ENCODE measurements around the gene SLC25A26.
"Not testable (repeated sequence)": the region's sequence is repeated elsewhere in the genome, so short reads cannot be mapped to it uniquely, and the experiment has no call there.

SLC25A26 gene

DNA sequence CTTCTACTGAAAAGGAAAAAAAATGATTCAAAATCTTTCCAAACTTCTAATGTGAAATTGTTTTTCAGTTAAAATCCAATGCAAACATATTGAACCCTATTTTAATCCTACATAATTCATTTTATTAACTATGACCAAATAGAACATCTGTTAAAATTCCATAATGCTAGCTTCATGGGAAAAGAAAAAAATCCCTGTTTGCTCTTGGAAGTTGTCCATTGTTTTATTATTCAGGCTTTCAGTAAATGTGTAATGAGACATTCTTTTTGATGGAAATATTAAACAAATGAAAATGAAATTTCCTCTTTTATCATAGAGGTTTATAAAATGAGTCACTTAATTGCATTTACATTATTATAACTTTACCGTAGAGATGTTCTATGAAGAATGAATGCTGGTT lies 49.5 kb downstream of the SLC25A26 start:
- no peak for DNase-seq (ENCODE audit: low read depth)

DNA sequence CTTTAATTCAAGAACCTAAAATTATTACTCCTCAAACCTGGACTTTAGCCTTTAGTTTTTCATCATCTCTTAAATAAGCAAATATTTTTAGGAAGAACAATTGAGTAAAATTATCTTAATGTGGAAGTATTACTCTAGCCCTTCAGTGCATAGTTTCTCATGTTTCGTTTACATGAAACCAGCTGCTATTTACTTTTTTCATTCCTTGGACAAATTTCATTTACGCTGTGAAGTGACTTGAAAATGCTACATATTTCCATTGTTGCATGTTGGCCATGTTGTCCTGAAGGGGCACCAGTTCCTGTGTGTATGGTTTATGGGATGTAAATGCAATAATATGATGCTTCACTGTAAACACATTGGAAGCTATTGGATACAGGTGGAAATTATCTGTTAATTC lies 49.9 kb downstream of the SLC25A26 start:
- DNase-seq (ENCODE audit: low read depth), result no peak

DNA sequence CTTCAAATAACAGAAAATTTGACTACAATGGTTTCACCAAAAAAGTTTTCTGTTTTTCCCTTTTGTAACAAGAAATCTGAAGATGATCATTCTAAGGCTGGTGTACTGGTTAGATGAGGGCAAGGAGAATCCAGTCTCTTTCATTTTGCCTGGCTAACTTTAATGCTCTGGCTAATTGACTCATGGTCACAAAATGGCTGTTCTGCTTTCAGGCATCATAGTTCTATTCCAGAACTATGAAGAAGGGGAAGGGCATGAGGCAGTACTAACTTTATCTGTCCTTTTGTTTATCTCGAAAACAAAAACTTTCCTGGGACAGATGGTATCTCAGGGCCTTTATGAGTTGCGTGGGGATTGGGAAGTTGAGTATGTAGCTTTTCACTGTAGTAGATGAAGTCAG lies 50.4 kb downstream of the SLC25A26 start:
- no peak for DNase-seq (ENCODE audit: low read depth)

DNA sequence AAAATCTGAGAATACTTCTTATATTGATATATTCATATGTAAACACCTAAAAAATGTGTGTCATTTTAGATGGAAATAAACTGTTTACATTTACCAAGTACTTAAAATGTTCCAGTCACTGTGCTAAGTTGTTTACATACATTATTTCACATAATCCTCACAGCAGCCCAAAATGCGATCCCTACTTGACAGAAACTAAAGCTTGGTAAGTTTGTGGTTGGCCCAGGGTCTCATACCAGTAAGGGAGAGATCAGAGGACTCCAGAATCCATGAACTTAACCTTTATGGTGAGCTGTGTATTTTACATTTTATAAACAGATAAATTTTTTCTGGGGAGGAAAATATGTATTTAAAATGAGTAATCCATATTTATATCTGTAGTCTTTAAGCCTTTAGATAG lies 51.2 kb downstream of the SLC25A26 start:
- no peak for DNase-seq (ENCODE audit: low read depth)

DNA sequence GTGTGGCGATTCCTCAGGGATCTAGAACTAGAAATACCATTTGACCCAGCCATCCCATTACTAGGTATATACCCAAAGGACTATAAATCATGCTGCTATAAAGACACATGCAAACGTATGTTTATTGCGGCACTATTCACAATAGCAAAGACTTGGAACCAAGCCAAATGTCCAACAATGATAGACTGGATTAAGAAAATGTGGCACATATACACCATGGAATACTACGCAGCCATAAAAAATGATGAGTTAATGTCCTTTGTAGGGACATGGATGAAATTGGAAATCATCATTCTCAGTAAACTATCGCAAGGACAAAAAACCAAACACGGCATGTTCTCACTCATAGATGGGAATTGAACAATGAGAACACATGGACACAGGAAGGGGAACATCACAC lies 54.0 kb downstream of the SLC25A26 start:
- not testable (repeated sequence) for DNase-seq (ENCODE audit: low read depth)

DNA sequence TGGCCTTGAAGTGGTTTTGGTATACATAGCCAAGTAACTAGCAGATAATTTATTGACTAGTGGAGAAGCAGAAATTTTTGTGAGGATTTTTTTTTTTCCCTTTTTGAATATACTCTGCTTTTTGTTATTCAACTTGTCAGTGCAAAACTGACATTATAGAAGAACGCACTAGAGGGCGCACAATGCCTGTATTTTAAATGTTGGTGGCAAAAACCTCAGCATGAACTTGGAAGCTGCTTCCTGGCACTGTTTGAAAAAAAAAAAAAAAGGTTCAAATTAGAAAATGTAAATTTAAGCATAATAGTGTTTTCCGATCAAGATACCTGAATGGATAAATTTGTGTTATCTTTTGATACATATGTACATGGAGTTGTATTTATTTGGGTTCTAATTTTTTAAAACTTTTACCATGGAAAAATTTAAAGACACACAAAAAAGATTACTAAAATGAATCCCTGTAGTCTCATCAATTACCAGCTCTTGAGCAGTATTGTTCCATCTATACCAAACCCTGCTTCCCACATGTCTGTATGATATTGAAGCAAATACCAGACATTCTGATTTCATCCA lies 56.0 kb downstream of the SLC25A26 start:
- peak; percentile 69 for DNase-seq (ENCODE audit: low read depth)

DNA sequence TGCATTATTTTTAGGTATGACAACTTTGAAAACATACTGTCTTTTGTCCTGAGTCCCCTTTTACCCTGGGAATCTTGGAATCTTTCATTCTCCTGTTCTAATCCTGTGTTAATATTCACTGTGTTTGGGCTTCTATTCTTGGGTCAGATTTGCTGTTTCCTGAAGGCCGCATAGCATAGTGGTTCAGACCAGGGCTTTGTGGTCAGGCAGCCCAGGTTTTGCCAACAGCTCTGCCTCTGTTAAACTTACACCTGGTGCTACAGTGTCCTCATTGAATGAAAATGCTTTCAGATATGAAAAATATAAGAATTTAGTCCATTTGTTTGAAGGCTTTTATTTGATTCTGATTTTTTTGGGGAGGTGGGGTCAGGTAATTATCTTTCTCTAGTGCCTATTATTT lies 58.4 kb downstream of the SLC25A26 start:
- no peak for DNase-seq (ENCODE audit: low read depth)

DNA sequence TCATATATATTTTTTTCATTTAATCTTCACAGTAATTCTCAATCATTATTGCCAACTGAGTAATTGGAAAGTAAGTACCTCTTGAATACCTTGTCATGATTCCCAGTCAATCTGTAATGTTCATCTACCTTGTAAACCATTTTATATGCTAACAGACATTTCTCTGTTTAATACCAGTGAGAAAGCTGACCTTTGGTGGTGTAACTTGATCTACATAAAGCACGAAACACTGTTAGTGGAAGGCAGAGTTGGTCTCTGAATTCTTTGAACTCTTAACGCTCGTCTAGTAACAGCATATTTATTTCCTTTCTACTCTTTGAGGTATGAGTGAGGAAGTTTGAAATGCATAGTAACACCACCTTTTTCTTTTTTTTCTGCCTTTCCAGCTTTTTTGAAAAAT lies 59.5 kb downstream of the SLC25A26 start:
- no peak for DNase-seq (ENCODE audit: low read depth)

DNA sequence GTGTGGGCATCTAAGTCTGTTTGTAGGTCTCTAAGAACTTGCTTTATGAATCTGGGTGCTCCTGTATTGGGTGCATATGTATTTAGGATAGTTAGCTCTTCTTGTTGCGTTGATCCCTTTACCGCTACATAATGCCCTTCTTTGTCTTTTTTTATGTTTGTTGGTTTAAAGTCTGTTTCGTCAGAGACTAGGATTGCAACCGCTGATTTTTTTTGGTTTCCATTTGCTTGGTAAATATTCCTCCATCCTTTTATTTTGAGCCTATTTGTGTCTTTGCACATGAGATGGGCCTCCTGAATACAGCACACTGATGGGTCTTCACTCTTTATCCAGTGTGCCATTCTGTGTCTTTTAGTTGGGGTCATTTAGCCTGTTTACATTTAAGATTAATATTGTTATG lies 71.1 kb downstream of the SLC25A26 start:
- DNase-seq (ENCODE audit: low read depth), result not testable (repeated sequence)

DNA sequence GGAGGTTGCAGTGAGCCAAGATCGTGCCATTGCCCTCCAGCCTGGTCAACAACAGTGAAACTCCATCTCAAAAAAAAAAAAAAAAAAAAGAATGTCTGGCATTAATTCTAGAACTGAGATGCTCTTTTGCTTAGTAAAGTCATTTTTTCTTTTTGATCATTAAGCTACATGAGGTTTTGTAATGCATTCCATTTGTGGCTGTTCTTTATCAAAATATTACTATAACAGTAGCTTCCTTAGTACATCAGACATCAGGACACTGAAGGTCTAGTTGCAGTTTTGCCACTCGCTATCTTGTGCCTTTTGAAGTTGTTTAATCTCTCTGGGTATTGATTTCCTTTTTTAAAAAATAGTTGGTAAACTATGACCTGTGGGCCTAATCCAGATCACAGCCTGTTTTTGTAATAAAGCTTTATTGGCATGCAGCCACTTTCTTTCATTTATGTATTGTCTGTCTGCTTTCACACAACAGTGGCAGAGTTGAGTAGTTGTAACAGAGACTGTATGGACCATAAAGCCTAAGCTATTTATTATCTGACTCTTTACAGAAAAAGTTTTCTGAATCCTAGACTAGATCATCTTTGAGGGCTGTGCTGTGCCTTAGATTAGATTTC lies 76.6 kb downstream of the SLC25A26 start:
- peak; percentile 49 for DNase-seq (ENCODE audit: low read depth)

DNA sequence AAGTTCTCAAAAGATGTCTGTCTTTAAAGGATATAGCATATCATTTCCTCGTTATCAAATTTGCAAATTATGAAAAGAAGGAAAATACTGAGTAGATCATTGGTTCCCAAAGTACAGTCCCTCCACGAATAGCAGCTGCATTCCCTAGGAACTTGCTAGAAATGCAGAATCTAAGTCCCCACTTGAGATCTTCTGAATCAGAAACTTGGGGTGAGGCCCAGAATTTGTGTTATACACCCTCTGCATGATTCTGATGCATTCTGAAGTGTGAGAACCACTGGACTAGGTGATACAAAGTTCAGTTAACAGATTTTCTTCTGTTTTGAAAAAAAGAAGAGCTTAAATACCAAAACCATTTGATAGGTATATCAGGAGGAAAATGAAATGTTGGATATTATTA lies 77.1 kb downstream of the SLC25A26 start:
- DNase-seq (ENCODE audit: low read depth), result no peak

DNA sequence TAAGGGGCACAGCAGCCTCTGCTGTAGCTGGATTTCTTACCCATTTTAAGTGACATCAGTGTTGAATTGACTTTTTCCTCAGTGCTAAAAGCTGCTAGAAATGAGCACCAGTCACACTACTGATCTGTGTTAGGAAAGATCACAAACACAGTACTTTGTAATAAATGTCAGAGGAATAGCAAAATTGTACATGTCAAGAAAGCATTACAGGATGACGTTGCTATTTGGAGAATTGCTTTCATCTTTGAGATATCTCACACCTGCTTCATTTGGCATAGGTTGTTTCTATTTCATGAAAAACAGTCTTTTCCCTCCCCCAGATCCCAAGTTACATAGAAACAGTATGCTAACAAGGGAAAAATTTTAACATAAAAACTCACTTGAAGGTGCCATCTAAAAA lies 77.8 kb downstream of the SLC25A26 start:
- DNase-seq (ENCODE audit: low read depth), result no peak

DNA sequence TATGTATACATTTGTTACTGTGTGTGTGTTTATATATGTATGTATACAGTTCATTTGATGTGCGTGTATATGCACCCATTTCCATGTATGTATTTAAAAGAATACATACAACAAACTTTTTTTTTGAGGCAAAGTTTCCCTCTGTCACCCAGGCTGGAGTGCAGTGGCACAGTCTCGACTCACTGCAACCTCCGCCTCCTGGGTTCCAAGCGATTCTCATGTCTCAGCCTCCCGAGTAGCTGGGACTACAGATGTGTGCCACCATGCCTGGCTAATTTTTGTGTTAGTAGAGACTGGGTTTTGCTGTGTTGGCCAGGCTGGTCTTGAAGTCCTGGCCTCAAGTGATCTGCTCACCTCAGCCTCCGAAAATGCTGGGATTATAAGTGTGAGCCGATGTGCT lies 78.3 kb downstream of the SLC25A26 start:
- DNase-seq (ENCODE audit: low read depth), result not testable (repeated sequence)

DNA sequence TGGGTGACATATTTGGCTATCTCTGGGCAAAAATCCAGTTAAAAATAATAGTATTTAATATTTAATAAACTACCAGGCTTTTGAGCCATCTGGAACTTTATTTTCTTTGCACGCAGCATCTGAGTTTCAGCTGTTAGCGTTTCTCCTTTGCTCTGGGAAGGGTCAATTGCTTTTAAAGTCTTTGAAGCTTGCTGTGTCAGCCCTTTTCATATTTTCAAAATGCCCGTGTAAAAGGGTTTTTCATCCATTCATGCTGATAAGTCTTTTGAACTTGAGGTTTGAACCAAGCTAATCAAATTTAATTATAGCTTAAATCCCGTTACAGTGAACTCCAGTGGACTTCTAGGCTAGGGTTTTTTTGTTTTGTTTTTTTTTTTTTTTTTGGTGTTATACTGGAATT lies 79.1 kb downstream of the SLC25A26 start:
- DNase-seq (ENCODE audit: low read depth), result no peak

DNA sequence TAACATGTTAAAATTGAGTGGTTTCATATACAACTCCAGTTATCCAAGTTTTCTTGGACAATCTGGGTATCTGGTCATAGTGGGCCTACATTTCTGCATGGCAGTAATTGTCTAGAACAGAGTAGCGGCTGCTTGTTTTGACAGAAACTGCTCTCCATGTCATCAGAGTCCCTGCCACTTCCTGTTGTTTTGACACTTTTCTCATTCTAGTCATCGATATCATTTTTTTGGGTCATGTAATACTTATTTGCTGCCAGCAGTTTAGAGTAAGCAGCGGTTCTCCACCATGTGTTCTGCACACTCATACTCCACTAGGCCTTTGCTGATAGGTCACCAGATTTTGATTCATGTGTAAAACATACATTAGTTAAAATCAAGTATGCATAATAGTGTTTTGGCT lies 81.5 kb downstream of the SLC25A26 start:
- DNase-seq (ENCODE audit: low read depth), result no peak

DNA sequence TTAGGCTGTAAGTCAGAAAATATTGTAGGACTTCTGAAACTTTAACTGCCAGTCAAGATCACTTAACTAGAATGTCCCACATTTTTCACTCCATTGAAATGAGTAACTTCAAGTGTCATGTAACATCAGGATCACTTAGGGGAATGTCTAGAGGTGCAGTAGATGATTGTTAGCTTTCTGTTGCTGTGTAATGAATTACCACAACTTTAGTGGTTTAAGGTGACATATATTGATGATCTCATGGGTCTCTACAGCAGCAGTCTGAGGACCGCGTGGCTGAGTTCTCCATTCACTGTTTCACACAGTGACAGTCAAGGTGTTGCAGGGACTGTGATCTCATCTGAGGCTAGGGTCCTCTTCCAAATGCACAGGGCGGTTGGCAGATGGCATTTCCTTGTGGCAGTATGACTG lies 82.7 kb downstream of the SLC25A26 start:
- DNase-seq (ENCODE audit: low read depth), result no peak

DNA sequence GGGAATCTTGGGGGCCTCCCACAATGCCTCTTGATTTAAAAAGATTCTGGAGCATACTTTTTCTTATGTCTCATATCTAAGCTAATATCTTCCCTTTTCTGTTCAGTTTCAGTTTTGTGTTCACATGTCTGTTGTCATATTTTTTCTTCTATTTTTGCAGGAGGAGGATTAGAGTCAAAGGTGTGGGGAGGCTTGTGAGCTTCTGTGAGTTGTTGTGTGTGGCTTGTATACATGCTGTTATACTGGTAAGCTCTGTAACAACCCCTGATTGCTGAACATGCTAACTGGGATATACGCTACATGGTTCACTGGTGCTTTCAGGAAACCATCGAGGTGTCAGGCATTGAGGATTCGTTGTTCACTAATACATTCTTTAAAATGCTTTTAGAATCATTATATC lies 83.5 kb downstream of the SLC25A26 start:
- no peak for DNase-seq (ENCODE audit: low read depth)

DNA sequence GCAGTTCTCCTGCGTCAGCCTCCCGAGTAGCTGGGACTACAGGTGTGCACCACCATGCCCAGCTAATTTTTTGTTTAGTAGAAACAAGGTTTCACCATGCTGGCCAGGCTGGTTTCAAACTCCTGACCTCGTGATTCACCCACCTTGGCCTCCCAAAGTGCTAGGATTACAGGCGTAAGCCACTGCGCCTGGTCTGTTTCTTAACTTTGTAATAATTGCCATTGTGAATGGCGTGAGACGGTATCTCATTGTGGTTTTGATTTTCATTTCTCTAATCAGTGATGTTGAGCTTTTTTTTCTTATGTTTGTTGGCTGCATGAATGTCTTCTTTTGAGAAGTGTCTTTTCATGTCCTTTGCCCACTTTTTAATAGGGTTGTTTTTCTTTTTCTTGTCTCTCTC lies 85.3 kb downstream of the SLC25A26 start:
- DNase-seq (ENCODE audit: low read depth), result not testable (repeated sequence)

DNA sequence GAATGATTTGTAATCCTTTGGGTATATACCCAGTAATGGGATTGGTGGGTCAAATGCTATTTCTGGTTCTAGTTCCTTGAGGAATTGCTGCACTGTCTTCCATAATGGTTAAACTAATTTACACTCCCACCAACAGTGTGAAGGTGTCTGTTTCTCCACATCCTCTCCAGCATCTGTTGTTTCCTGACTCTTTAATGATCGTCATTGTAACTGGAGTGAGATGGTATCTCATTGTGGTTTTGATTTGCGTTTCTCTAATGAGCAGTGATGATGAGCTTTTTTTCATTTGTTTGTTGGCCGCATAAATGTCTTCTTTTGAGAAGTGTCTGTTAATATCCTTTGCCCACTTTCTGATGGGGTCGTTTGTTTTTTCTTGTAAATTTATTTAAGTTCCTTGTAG lies 86.2 kb downstream of the SLC25A26 start:
- not testable (repeated sequence) for DNase-seq (ENCODE audit: low read depth)

DNA sequence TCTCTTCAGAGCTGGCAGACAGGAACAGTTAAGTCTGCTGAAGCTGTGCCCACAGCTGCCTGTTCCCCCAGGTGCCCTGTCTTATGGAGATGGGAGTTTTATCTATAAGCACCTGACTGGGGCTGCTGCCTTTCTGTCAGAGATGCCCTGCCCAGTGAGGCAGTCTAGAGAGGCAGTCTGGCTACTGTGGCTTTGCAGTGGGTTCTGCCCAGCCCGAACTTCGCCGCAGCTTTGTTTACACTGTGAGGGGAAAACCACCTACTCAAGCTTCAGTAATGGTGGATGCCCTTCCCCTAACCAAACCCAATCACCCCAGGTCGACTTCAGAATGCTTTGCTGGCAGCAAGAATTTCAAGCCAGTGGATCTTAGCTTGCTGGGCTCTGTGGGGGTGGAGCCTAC lies 91.2 kb downstream of the SLC25A26 start:
- DNase-seq (ENCODE audit: low read depth), result no peak

DNA sequence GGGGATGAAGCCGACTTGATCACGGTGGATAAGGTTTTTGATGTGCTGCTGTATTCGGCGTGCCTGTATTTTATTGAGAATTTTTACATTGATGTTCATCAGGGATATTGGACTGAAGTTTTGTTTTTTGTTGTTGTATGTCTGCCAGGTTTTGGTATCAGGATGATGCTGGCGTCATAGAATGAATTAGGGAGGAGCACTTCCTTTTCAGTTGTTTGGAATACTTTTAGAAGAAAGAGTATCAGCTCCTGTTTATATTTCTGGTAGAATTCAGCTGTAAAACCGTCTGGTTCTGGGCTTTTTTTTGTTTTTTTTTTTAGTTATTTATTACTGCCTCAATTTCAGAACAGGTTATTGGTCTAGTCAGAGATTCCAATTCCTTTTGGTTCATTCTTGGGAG lies 93.7 kb downstream of the SLC25A26 start:
- DNase-seq (ENCODE audit: low read depth), result no peak

DNA sequence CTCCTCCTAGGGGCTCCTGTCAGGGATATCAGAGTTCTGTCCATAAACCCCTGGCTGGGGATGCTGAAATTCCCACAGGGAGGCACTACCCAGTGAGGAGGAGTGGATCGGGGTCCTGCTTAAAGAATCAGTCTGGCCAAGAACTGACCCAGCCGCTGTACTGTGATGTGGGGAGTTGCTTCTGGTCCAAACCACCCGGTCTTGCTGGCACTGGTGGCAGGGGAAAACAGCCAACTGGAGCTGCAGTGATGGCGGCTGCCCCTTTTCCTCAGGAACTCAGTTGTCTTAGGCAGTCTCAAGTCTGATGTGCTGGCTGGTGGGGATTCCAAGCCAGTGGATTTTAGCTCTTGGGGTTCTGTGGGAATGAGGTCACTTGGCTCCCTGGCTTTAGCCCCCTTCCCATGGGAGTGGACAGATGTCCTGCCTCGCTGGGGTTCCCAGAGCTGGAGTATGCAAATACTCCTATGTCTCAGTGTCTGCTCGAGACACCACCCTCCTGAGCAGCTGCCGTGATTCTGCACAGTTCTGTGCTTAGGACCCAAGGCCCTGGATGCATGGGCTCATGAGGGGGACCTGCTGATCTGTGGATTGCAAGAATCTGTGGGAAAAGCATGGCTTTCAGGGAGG lies 97.1 kb downstream of the SLC25A26 start:
- no peak for DNase-seq (ENCODE audit: low read depth)

DNA sequence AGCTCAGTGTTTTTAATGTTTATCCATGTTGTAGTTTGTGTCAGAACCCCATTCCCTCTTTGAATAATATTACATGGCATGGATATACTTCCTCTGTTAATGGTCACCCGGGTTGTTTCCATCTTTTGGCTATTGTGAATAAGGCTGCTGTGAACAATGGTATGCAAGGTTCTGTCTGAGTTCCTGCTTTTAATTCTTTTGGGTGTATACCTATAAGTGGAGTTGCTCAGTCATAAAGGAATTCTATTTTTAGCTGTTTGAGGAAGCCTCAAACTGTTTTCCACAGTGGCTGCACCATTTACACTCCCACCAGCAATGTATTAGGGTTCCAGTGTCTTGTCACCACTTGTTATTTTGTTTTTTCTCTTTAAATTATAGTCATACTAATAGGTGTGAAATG lies 99.6 kb downstream of the SLC25A26 start:
- no peak for DNase-seq (ENCODE audit: low read depth)

DNA sequence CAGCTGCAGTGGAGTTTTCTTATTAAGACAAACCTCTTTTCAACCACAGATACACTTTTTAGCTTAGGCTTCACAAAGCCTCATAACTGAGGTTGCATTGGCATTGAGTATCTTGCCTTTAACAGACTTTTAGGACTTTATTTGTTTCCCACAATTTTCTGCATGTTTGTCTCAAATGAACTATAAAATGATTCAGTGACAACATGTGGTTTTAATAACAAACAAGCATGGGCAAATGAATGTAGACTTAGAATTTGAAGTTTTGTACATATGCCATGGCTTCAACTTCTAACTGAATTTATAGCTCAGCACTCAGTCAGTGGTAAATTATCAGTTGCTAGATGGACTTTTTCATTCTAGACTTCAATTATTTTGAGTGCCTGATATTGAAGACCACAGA lies 101.6 kb downstream of the SLC25A26 start:
- DNase-seq (ENCODE audit: low read depth), result no peak
